ENCODE data around the gene CFB.

DNA sequence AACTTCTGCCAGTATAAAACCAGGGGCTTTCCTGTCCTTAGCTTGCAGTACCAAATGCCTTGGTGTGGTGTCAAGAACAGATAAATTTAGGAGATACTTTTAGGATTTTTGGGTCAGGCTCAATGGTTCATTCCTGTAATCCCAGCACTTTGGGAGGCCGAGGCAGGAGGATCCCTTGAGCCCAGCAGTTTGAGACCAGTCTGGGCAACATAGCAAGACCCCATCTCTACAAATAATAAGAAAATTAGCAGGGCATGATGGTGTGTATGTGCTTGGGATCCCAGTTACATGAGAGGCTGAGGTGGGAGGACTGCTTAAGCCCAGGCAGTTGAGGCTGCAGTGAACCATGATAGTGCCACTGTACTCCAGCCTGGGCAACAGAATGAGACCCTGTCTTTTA, 40.9 kb upstream of the CFB start:
- TF ChIP-seq, protein P1, sequence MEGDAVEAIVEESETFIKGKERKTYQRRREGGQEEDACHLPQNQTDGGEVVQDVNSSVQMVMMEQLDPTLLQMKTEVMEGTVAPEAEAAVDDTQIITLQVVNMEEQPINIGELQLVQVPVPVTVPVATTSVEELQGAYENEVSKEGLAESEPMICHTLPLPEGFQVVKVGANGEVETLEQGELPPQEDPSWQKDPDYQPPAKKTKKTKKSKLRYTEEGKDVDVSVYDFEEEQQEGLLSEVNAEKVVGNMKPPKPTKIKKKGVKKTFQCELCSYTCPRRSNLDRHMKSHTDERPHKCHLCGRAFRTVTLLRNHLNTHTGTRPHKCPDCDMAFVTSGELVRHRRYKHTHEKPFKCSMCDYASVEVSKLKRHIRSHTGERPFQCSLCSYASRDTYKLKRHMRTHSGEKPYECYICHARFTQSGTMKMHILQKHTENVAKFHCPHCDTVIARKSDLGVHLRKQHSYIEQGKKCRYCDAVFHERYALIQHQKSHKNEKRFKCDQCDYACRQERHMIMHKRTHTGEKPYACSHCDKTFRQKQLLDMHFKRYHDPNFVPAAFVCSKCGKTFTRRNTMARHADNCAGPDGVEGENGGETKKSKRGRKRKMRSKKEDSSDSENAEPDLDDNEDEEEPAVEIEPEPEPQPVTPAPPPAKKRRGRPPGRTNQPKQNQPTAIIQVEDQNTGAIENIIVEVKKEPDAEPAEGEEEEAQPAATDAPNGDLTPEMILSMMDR (IDR thresholded peaks at IDR 0.05; ENCODE audit: low read depth, low read length, poor library complexity, severe bottlenecking), result no peak
- no peak for TF ChIP-seq EZH2phosphoT487 (IDR thresholded peaks at IDR 0.05; ENCODE audit: borderline replicate concordance, low read length)
